ENCODE measurements around the gene PRR33. TPM values are rescaled to one million over a fixed set of nuclear protein-coding genes. Genes with fewer than 3 reads are reported as not detected.

PRR33 gene
- total RNA-seq, 1 donor from 2014 or later = not detected

DNA sequence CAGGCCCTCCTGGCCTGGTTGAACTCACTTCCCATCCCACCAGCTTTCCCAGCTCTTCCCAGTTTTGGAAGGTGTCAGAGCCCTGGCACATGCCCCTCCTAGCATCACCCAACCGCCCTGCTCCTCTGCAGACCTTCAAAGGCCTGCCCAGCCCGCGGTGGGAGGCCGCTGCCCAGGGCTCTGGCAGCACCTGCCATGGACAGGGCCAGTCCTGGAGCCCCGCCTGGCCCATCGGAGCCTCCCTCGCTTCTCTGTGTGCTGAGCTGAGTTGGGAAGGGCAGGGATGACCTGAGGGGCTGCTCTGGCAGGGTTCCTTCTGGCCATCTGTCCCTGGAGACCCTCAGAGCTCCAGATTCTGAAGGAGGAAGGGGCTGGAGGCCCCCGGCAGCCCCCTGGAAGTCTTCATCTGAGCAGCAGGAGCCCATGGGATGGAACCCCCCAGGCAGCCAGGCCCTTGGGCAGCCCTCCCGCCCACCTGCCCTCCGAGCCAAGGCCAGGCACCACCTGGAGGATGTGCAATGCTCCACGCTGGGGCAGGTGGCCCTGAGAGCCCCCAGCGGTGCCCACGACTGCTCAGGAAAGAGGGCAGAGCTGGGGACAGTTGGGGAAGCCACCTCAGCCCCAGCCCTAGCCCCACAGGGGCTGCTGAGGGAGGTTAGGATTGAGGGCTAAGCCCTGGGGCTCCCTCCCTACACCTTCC is 35.2 kb downstream of the PRR33 start:
- no peak overlapping the region for H3K4me3 ChIP-seq (ENCODE audit: insufficient read depth, low read depth, low read length)
- H3K27me3 ChIP-seq (ENCODE audit: insufficient read depth, low read length) = no peaks in the 10 kb centered on the region
- no peaks in the 10 kb centered on the region for H3K36me3 ChIP-seq (ENCODE audit: insufficient read depth, low read length)
- H3K36me3 Mint-ChIP-seq (ENCODE audit: low read depth, unreplicated experiment) = no peaks in the 10 kb centered on the region
- H3K79me2 ChIP-seq (ENCODE audit: insufficient read depth, low read length) = no peaks in the 10 kb centered on the region
- FAIRE-seq = no peak
- H3K9me3 ChIP-seq (ENCODE audit: insufficient read depth, low read depth, low read length) = no peaks in the 10 kb centered on the region
- no peak overlapping the region for H3K4me2 ChIP-seq (ENCODE audit: low read length)
- H3K27ac Mint-ChIP-seq (ENCODE audit: unreplicated experiment) = no peak overlapping the region
- H3K9ac ChIP-seq (ENCODE audit: low read length) = no peak overlapping the region
- H3K4me1 ChIP-seq (ENCODE audit: insufficient read depth, low read length) = no peaks in the 10 kb centered on the region
- no peaks in the 10 kb centered on the region for H4K20me1 ChIP-seq (ENCODE audit: insufficient read depth, low read length)
- no peak for DNase-seq (ENCODE audit: low read depth)
- H2AFZ ChIP-seq (ENCODE audit: low read depth, low read length) = no peak overlapping the region
- no peaks in the 10 kb centered on the region for H3K4me1 Mint-ChIP-seq (ENCODE audit: low read depth, unreplicated experiment)
- H3K27me3 Mint-ChIP-seq (ENCODE audit: low read depth, unreplicated experiment) = peaks cover 16% of the 10 kb centered on the region
- H3K27ac ChIP-seq (ENCODE audit: low read depth, low read length) = no peak overlapping the region
- no peak for TF ChIP-seq EZH2 (IDR thresholded peaks at IDR 0.05; ENCODE audit: insufficient read depth, low read length)
- TF ChIP-seq, protein P1, sequence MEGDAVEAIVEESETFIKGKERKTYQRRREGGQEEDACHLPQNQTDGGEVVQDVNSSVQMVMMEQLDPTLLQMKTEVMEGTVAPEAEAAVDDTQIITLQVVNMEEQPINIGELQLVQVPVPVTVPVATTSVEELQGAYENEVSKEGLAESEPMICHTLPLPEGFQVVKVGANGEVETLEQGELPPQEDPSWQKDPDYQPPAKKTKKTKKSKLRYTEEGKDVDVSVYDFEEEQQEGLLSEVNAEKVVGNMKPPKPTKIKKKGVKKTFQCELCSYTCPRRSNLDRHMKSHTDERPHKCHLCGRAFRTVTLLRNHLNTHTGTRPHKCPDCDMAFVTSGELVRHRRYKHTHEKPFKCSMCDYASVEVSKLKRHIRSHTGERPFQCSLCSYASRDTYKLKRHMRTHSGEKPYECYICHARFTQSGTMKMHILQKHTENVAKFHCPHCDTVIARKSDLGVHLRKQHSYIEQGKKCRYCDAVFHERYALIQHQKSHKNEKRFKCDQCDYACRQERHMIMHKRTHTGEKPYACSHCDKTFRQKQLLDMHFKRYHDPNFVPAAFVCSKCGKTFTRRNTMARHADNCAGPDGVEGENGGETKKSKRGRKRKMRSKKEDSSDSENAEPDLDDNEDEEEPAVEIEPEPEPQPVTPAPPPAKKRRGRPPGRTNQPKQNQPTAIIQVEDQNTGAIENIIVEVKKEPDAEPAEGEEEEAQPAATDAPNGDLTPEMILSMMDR (IDR thresholded peaks at IDR 0.05; ENCODE audit: insufficient read depth, low read depth, low read length) = no peak
- no peaks in the 10 kb centered on the region for H3K9me3 Mint-ChIP-seq (ENCODE audit: unreplicated experiment)
- no peak overlapping the region for H3K4me3 Mint-ChIP-seq (ENCODE audit: unreplicated experiment)

DNA sequence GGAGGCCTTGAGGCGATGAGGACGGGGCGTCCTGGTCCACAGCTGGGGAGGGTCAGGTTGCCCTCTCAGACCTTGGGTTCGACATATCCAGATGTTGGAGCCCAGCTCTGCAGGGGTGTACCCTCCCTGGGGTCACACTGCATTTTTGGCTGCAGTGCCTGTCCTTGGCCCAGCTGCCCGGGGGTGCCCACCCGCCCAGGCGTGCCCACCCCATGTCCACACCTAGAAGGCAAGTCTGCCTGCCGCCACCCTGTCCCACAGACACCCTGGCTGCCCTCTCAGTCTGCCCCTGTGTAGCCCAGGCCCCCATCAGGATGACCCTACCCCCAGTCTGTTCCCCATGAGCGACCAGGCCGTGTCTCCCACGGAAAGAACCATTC is 35.8 kb downstream of the PRR33 start:
- no peak for DNase-seq (ENCODE audit: low read depth)
- Histone ChIP-seq H4K20me1 (ENCODE audit: insufficient read depth, low read length) (no peaks in the 10 kb centered on the region), H3K9me3 (ENCODE audit: insufficient read depth, low read depth, low read length) (no peaks in the 10 kb centered on the region), H3K4me2 (ENCODE audit: low read length) (no peak overlapping the region), H2AFZ (ENCODE audit: low read depth, low read length) (no peak overlapping the region), H3K36me3 (ENCODE audit: insufficient read depth, low read length) (no peaks in the 10 kb centered on the region), H3K79me2 (ENCODE audit: insufficient read depth, low read length) (no peaks in the 10 kb centered on the region), H3K4me3 (ENCODE audit: insufficient read depth, low read depth, low read length) (no peak overlapping the region), H3K27ac (ENCODE audit: low read depth, low read length) (no peak overlapping the region), H3K9ac (ENCODE audit: low read length) (no peak overlapping the region), H3K4me1 (ENCODE audit: insufficient read depth, low read length) (no peaks in the 10 kb centered on the region), H3K27me3 (ENCODE audit: insufficient read depth, low read length) (no peaks in the 10 kb centered on the region)
- Mint-ChIP-seq H3K27me3 (ENCODE audit: low read depth, unreplicated experiment) (peaks cover 16% of the 10 kb centered on the region), H3K4me3 (ENCODE audit: unreplicated experiment) (no peak overlapping the region), H3K27ac (ENCODE audit: unreplicated experiment) (no peak overlapping the region), H3K9me3 (ENCODE audit: unreplicated experiment) (no peaks in the 10 kb centered on the region), H3K36me3 (ENCODE audit: low read depth, unreplicated experiment) (no peaks in the 10 kb centered on the region), H3K4me1 (ENCODE audit: low read depth, unreplicated experiment) (no peaks in the 10 kb centered on the region)
- no peak for FAIRE-seq
- TF ChIP-seq, protein P1 (IDR thresholded peaks at IDR 0.05; ENCODE audit: insufficient read depth, low read depth, low read length) = no peak
- TF ChIP-seq EZH2 (IDR thresholded peaks at IDR 0.05; ENCODE audit: insufficient read depth, low read length) = no peak

Measured in astrocyte (in vitro differentiated cells and primary cell).